Ishikawa (cell line): Measurements from ENCODE around the gene TUBD1.

ENCODE experiments used
- CREB1 ChIP-seq: IDR thresholded peaks from 2 replicates; pipeline ENCODE4 v1.6.1; 2012; ENCODE audit warnings: low read depth
- EP300 ChIP-seq: IDR thresholded peaks from 2 replicates; pipeline ENCODE4 v1.6.1; 2012; ENCODE audit warnings: borderline replicate concordance
- FOXM1 ChIP-seq: IDR thresholded peaks from 2 replicates; pipeline ENCODE4 v1.6.1; 2012; ENCODE audit warnings: low read depth, borderline replicate concordance
- TAF1 ChIP-seq: IDR thresholded peaks from 2 replicates; pipeline ENCODE4 v1.6.1; 2012; ENCODE audit warnings: low read depth, mild to moderate bottlenecking
- TCF12 ChIP-seq: IDR thresholded peaks from 2 replicates; pipeline ENCODE4 v1.6.1; 2012; ENCODE audit warnings: low read depth
- TF ChIP-seq, protein P1 (sequence below): IDR thresholded peaks from 2 replicates; pipeline ENCODE4 v1.6.1; 2012

DNA sequence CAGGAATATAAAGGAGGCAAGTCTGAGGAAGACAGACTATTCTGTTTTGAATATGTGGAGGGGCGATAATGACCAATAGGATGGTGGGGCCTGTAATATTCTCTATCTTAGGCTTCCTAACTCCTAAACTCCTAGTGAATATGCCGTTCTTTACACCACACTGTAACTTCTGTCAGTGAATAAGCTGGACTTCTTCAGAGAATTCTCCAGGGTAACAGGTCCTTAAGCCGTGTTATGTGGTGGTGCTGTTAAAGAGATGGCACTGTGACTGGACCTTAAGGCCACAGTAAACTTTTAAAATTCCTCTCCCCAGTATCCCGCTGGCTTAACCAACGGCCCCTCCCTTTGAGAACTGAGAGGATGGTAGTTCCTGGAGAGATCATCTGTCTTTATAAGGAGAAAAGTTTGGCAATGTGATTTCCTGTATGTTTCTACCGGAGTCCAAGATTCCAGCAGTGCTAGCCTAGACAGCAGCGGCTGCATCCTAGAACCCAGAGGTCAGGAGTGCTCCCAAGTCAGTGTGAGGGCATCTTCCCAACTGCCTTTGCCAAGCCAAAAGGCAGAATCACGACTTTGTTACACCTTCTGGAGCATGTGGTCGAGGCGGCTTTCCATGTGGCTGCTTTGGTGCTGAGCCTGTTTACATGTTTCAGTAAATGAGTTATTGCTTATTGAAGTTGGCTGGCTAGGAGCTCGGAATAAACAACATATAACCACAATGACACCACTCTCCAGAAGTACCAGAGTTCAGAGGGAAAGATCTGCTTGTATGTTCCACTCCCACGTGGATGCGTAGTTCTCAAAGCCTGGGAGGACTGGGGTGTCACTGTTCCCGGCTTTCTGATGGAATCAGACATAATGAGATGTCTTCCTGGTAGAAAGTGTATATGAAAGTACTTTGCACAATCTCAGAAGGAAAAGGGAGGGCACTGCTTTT is 41.0 kb downstream of the TUBD1 start:
- TF ChIP-seq, protein P1, sequence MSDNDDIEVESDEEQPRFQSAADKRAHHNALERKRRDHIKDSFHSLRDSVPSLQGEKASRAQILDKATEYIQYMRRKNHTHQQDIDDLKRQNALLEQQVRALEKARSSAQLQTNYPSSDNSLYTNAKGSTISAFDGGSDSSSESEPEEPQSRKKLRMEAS: no peak
- TF ChIP-seq FOXM1 (no peak), TCF12 (no peak), CREB1 (no peak), TAF1 (no peak), EP300 (no peak)
